LNCAP (cell line): ENCODE measurements around the gene MAP3K9.

Source experiments
- CTCF ChIP-seq: fragments of 450-650 bp; IDR thresholded peaks from 2 replicates; pipeline ENCODE4 v1.5.1; 2017; ENCODE audit warnings: mild to moderate bottlenecking

Gene MAP3K9

GRCh38 chr14:70803321-70804310, 5.7 kb downstream of the MAP3K9 start:
- TF ChIP-seq CTCF = no peak

DNA sequence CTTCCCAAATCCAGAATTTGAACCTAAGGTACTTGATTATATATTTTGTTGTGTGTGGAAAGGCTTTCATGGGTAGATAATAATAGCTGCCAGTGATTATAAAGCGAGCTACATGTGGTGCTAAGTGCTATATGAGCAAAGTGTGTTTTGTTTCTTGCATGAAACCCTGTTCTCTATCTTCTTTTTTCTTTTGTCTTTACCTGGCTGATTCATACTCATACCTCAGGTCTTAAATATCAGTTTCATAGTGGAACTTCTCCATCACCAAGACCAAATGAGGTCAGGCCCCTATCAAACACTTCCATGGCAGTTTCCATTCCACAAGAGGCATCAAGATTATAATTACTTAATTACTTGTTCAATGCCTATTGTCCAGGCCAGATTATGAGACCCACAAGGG, 6.9 kb downstream of the MAP3K9 start:
- no peak for TF ChIP-seq CTCF

DNA sequence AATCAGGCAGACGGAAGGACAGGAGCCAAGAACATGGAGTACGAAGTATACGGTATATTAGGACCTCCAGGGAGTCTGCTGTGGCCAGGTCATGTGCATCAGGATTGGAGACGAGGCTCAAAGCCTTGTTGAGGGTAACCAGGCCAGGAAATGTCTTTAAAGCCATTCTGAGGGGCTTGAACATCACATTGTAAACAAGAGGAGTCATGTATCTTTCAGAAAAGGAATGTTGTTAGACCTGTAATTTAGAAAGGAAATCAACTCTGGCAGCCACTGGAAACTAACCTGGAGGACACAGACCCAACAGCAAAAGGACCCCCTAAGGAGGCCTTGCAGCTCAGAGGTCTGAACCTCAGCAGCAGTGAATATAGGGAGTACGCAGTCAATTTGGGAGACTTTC, 7.5 kb downstream of the MAP3K9 start:
- TF ChIP-seq CTCF = no peak

DNA sequence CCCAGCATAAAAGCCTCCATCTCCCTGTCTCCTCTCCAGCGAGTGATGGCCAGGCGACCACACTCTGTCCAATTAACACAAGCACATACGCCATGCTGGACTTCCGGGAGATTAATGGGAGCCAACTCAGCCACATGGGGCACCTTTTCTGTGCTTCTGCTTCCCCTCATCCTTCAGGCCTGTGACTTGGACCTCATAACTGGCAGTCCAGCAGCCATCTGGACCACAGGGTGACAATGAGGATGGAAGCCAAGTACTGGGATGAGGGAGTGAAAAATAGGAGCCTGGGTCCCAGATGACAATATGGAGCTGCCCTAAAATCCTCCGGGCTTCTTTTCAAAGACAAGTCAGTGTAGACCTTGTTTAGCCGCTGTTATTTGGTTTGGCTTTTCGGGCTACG, 12.8 kb downstream of the MAP3K9 start:
- TF ChIP-seq CTCF = no peak

DNA sequence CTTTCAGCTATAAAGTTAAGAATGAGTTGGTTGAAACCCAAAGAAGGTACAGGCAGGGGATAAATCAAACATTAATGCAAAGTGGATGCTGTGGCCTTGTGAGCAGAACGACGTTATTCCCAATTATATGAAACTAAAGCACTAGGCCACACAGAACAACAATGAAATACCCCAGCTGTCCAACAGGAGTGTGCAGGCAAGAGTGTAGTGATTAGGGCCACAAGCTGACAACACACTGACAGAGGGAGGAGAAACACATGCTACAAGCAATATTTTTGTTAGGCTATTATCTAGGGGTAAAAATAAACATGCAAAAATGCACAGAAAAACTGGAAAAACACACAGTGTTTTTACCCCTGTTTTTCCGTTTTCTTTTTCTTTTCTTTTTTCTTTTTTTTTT, 15.0 kb downstream of the MAP3K9 start:
- TF ChIP-seq CTCF = no peak

DNA sequence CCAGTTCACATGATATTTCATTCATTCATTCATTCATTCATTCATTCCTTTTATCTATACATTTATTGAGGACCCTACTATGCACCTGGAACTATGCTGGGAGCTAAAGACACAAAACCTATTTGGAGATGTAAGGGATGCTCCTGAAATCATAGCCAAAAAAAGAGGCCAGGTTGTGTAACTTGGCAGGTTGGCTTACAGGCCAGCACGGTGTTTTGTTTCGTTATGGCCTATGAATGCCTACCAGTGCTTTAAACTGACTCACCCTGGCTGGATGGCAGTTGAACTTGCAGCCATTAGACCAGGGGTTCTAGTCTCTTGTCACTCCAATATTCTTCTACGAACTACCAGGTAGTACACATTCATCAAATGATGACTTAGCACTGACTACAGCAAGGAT, 15.7 kb downstream of the MAP3K9 start:
- TF ChIP-seq CTCF = no peak

- no peak for TF ChIP-seq CTCF
Measured at GRCh38 chr14:70792939-70793338, 16.4 kb downstream of the MAP3K9 start.
